ENCODE measurements around the gene PLEKHA5.
"Not testable (repeated sequence)": the region's sequence is repeated elsewhere in the genome, so short reads cannot be mapped to it uniquely, and the experiment has no call there.

Gene PLEKHA5

GRCh38 chr12:19411234-19412204, 282.0 kb downstream of the PLEKHA5 start:
- H3K9me3 Mint-ChIP-seq, result no peaks in the 10 kb centered on the region
- no peak overlapping the region for H3K27ac Mint-ChIP-seq

GRCh38 chr12:19412844-19413243, 283.3 kb downstream of the PLEKHA5 start:
- no peaks in the 10 kb centered on the region for H3K27me3 Mint-ChIP-seq

More at GRCh38 chr12:19411234-19412204, 282.0 kb downstream of the PLEKHA5 start:
- Mint-ChIP-seq H3K27me3 (no peaks in the 10 kb centered on the region), H3K4me1 (no peaks in the 10 kb centered on the region), H3K36me3 (no peaks in the 10 kb centered on the region), H3K4me3 (no peak overlapping the region)
- no peak for ATAC-seq

GRCh38 chr12:19413582-19413981, 284.0 kb downstream of the PLEKHA5 start:
- not testable (repeated sequence) for H3K27ac Mint-ChIP-seq, H3K9me3 Mint-ChIP-seq, H3K27me3 Mint-ChIP-seq, H3K36me3 Mint-ChIP-seq, H3K4me1 Mint-ChIP-seq, ATAC-seq, H3K4me3 Mint-ChIP-seq

More at GRCh38 chr12:19412844-19413243, 283.3 kb downstream of the PLEKHA5 start:
- no peak overlapping the region for H3K27ac Mint-ChIP-seq
- H3K9me3 Mint-ChIP-seq, result no peaks in the 10 kb centered on the region
- ATAC-seq, result no peak
- no peak overlapping the region for H3K4me3 Mint-ChIP-seq
- H3K4me1 Mint-ChIP-seq, result no peaks in the 10 kb centered on the region
- H3K36me3 Mint-ChIP-seq, result no peaks in the 10 kb centered on the region

GRCh38 chr12:19415563-19415962, 286.0 kb downstream of the PLEKHA5 start:
- Mint-ChIP-seq H3K36me3 (no peaks in the 10 kb centered on the region), H3K9me3 (no peaks in the 10 kb centered on the region), H3K4me1 (no peaks in the 10 kb centered on the region), H3K4me3 (no peak overlapping the region), H3K27ac (no peak overlapping the region), H3K27me3 (no peaks in the 10 kb centered on the region)
- no peak for ATAC-seq

GRCh38 chr12:19419086-19419485, 289.6 kb downstream of the PLEKHA5 start:
- Mint-ChIP-seq H3K9me3 (no peaks in the 10 kb centered on the region), H3K36me3 (no peaks in the 10 kb centered on the region), H3K4me3 (no peak overlapping the region), H3K4me1 (no peaks in the 10 kb centered on the region), H3K27me3 (no peaks in the 10 kb centered on the region), H3K27ac (no peak overlapping the region)
- ATAC-seq, result no peak

GRCh38 chr12:19421503-19422282, 292.2 kb downstream of the PLEKHA5 start:
- H3K36me3 Mint-ChIP-seq, result no peaks in the 10 kb centered on the region
- no peak for ATAC-seq
- no peaks in the 10 kb centered on the region for H3K4me1 Mint-ChIP-seq
- H3K27ac Mint-ChIP-seq, result no peak overlapping the region
- no peak overlapping the region for H3K4me3 Mint-ChIP-seq
- H3K9me3 Mint-ChIP-seq, result no peaks in the 10 kb centered on the region
- no peaks in the 10 kb centered on the region for H3K27me3 Mint-ChIP-seq

GRCh38 chr12:19423166-19423930, 293.8 kb downstream of the PLEKHA5 start:
- Mint-ChIP-seq H3K4me3 (no peak overlapping the region), H3K9me3 (no peaks in the 10 kb centered on the region), H3K27ac (no peak overlapping the region), H3K27me3 (no peaks in the 10 kb centered on the region), H3K4me1 (no peaks in the 10 kb centered on the region), H3K36me3 (no peaks in the 10 kb centered on the region)
- no peak for ATAC-seq
